ENCODE results near the gene SART3. TPM values are rescaled to one million over a fixed set of nuclear protein-coding genes. Genes with fewer than 3 reads are reported as not detected.
A peak's percentile ranks its signal among the peaks of the same experiment; 100 is the strongest.

Gene SART3
- total and polyA plus RNA-seq, 2 of the 13 experiments (the other 11 are each of a cell fraction or from before 2014, with no cell fraction given): 16.1 to 69.9 TPM

DNA sequence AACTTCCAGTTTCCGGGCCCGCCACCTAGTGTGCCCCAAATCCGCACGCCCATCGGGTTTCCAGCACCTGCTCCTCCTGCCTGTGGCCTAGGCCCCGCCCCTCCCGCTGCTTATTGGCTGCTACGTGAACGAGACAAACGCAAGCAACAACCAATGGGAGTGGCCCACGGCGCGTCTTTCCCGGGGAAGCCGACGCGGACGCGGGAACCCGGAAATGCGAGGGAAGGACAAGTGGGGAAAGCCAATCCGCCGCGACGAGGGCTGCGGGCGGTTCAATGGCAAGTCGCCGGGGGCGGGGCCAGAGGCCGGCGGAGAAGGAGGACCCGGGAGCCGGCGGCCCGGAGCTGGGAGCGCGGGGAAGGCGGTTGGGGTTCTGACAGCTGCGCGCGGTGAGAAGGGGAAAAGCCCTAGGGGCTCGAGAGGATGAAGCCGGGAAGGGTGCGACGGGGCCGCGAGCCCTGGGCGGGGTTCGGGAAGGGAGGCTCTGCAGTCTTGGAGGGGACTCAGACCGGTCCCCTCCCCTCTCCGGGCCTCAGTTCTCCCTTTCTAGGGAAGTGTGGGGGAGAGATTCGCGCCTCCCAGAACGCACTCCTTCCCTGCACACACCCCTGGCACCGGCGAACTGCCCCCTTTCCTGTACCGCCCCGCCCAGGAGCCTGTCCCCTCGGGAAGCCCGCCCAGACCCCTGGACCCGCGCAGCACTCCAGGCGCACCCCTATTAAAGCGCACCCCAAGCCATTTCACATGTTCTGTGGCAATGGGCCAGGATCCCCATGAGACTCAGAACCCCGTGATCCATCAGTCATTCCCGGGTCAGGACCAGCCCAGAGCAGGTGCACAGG lies 45.8 kb downstream of the SART3 start, which contains the start of gene FICD (continued):
- TF ChIP-seq, protein P1, sequence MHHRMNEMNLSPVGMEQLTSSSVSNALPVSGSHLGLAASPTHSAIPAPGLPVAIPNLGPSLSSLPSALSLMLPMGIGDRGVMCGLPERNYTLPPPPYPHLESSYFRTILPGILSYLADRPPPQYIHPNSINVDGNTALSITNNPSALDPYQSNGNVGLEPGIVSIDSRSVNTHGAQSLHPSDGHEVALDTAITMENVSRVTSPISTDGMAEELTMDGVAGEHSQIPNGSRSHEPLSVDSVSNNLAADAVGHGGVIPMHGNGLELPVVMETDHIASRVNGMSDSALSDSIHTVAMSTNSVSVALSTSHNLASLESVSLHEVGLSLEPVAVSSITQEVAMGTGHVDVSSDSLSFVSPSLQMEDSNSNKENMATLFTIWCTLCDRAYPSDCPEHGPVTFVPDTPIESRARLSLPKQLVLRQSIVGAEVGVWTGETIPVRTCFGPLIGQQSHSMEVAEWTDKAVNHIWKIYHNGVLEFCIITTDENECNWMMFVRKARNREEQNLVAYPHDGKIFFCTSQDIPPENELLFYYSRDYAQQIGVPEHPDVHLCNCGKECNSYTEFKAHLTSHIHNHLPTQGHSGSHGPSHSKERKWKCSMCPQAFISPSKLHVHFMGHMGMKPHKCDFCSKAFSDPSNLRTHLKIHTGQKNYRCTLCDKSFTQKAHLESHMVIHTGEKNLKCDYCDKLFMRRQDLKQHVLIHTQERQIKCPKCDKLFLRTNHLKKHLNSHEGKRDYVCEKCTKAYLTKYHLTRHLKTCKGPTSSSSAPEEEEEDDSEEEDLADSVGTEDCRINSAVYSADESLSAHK (CRISPR knock-in tag; IDR thresholded peaks at IDR 0.05; ENCODE audit: borderline replicate concordance): no peak
- TF ChIP-seq, protein P2, sequence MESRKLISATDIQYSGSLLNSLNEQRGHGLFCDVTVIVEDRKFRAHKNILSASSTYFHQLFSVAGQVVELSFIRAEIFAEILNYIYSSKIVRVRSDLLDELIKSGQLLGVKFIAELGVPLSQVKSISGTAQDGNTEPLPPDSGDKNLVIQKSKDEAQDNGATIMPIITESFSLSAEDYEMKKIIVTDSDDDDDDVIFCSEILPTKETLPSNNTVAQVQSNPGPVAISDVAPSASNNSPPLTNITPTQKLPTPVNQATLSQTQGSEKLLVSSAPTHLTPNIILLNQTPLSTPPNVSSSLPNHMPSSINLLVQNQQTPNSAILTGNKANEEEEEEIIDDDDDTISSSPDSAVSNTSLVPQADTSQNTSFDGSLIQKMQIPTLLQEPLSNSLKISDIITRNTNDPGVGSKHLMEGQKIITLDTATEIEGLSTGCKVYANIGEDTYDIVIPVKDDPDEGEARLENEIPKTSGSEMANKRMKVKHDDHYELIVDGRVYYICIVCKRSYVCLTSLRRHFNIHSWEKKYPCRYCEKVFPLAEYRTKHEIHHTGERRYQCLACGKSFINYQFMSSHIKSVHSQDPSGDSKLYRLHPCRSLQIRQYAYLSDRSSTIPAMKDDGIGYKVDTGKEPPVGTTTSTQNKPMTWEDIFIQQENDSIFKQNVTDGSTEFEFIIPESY (CRISPR knock-in tag; IDR thresholded peaks at IDR 0.05): no peak
- TF ChIP-seq KLF13 (CRISPR knock-in tag; IDR thresholded peaks at IDR 0.05) (no peak), ZNF256 (CRISPR knock-in tag; conservative IDR thresholded peaks at IDR 0.05) (peak; percentile 50; the same call in 1 of the 2 replicates), PAX8 (CRISPR knock-in tag; IDR thresholded peaks at IDR 0.05; ENCODE audit: borderline replicate concordance) (no peak), ZBTB38 (CRISPR knock-in tag; IDR thresholded peaks at IDR 0.05) (no peak), ZNF274 (CRISPR knock-in tag; IDR thresholded peaks at IDR 0.05) (peak; percentile 52; the same call in 1 of the 2 replicates), ZKSCAN8 (CRISPR knock-in tag; IDR thresholded peaks at IDR 0.05; ENCODE audit: borderline replicate concordance) (no peak), ZNF510 (CRISPR knock-in tag; IDR thresholded peaks at IDR 0.05; ENCODE audit: low read depth) (0 out of 2 replicates have a peak, but pooled peaks have one; percentile 66), EHMT2 (IDR thresholded peaks at IDR 0.05; ENCODE audit: borderline replicate concordance, low read depth, low read length) (no peak), JUN (CRISPR knock-in tag; IDR thresholded peaks at IDR 0.05) (no peak)
- TF ChIP-seq, protein P3, sequence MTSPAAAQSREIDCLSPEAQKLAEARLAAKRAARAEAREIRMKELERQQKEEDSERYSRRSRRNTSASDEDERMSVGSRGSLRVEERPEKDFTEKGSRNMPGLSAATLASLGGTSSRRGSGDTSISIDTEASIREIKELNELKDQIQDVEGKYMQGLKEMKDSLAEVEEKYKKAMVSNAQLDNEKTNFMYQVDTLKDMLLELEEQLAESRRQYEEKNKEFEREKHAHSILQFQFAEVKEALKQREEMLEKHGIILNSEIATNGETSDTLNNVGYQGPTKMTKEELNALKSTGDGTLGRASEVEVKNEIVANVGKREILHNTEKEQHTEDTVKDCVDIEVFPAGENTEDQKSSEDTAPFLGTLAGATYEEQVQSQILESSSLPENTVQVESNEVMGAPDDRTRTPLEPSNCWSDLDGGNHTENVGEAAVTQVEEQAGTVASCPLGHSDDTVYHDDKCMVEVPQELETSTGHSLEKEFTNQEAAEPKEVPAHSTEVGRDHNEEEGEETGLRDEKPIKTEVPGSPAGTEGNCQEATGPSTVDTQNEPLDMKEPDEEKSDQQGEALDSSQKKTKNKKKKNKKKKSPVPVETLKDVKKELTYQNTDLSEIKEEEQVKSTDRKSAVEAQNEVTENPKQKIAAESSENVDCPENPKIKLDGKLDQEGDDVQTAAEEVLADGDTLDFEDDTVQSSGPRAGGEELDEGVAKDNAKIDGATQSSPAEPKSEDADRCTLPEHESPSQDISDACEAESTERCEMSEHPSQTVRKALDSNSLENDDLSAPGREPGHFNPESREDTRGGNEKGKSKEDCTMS (CRISPR knock-in tag; conservative IDR thresholded peaks at IDR 0.05): no peak
- TF ChIP-seq, protein P4, sequence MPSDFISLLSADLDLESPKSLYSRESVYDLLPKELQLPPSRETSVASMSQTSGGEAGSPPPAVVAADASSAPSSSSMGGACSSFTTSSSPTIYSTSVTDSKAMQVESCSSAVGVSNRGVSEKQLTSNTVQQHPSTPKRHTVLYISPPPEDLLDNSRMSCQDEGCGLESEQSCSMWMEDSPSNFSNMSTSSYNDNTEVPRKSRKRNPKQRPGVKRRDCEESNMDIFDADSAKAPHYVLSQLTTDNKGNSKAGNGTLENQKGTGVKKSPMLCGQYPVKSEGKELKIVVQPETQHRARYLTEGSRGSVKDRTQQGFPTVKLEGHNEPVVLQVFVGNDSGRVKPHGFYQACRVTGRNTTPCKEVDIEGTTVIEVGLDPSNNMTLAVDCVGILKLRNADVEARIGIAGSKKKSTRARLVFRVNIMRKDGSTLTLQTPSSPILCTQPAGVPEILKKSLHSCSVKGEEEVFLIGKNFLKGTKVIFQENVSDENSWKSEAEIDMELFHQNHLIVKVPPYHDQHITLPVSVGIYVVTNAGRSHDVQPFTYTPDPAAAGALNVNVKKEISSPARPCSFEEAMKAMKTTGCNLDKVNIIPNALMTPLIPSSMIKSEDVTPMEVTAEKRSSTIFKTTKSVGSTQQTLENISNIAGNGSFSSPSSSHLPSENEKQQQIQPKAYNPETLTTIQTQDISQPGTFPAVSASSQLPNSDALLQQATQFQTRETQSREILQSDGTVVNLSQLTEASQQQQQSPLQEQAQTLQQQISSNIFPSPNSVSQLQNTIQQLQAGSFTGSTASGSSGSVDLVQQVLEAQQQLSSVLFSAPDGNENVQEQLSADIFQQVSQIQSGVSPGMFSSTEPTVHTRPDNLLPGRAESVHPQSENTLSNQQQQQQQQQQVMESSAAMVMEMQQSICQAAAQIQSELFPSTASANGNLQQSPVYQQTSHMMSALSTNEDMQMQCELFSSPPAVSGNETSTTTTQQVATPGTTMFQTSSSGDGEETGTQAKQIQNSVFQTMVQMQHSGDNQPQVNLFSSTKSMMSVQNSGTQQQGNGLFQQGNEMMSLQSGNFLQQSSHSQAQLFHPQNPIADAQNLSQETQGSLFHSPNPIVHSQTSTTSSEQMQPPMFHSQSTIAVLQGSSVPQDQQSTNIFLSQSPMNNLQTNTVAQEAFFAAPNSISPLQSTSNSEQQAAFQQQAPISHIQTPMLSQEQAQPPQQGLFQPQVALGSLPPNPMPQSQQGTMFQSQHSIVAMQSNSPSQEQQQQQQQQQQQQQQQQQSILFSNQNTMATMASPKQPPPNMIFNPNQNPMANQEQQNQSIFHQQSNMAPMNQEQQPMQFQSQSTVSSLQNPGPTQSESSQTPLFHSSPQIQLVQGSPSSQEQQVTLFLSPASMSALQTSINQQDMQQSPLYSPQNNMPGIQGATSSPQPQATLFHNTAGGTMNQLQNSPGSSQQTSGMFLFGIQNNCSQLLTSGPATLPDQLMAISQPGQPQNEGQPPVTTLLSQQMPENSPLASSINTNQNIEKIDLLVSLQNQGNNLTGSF (CRISPR knock-in tag; IDR thresholded peaks at IDR 0.05): no peak
- TF ChIP-seq, protein P5, sequence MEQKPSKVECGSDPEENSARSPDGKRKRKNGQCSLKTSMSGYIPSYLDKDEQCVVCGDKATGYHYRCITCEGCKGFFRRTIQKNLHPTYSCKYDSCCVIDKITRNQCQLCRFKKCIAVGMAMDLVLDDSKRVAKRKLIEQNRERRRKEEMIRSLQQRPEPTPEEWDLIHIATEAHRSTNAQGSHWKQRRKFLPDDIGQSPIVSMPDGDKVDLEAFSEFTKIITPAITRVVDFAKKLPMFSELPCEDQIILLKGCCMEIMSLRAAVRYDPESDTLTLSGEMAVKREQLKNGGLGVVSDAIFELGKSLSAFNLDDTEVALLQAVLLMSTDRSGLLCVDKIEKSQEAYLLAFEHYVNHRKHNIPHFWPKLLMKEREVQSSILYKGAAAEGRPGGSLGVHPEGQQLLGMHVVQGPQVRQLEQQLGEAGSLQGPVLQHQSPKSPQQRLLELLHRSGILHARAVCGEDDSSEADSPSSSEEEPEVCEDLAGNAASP (CRISPR knock-in tag; IDR thresholded peaks at IDR 0.05; ENCODE audit: borderline replicate concordance): no peak

Data from HepG2 (cell line).